NCI-H345 treated with DMSO at 0.1 percent for 48 hours (cell line): ENCODE measurements around the gene ZNF653.
"Not testable (repeated sequence)": the region's sequence is repeated elsewhere in the genome, so short reads cannot be mapped to it uniquely, and the experiment has no call there.

Experiments used
- DNase-seq: peaks from one replicate; lab custom pipeline; 2025; ENCODE audit not compliant: unreplicated experiment; lab: John Stamatoyannopoulos, UW

The ZNF653 gene

DNA sequence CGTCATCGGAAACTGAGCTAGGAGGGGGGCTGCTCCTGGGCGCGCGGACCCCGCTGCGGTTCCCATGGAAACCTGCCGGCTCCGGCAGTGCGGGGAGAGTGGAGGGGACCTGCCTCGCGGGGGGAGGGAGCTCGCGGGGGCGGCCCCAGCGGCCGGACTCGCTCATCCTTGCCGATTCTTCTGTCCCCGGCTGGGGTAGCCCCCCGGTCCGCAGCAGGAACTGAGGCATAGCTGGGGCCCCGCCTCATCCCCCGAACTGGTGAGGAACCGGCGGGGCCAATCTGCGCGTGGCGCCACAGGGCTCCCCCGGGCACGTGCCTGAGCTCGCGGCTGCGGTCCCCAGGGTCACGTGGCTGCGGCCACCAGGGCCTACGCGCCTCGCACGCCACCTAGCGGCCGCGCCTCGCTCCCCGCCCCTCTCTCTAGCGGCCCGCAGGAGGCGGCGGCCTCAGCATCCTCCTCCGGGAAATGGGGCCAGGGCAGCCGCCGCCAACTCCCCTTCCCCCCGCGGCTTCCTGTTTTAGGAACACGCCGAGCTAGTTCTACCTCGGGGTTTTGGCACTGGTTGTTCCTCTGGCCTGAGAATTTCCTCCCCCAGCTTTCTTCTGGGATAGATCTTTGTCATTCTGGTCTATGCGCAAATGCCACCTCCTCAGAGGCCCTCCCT is 23.1 kb downstream of the ZNF653 start:
- DNase-seq, result peak; percentile 30

DNA sequence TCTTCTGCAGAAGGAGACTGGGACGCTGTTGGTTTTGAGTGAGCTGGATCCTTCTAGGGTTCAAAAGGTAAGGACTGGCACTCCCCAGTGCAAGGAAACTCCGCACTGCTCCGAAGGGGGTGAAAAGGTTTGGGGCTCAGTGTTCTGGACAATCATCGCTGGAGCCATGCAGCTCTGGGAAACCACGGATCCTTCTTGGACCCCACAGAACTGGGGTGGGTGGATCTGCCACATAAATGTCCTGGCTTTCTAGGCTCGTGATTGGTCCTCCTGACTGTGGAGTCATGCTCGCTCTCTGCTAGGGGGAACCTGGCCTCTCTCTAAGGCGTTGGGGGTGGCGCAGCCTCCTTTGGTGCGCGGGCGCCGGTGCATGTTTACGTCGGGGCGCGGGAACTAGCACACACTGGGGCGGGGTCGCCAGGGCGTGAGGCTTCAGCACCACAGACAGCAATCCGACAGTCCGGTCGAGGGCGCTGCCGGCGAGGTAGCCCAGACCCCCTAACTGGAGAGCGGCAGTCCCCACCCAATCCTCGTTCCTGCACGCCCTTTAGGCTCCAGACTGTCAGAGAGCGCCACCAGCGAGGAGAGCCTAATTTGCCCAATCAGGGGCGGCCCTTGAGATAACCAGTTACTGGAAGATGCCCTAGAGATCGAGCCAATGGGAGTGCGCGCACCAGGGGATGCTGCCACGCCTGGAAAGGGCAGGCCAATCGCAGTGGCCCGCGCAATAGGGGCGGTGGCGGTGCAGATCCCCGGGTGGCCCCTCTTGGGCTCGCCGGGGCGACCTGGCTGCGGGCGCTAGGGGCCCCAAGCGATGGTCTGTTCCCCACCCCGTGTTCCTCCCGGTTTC is 23.9 kb downstream of the ZNF653 start:
- DNase-seq, result peak; percentile 63

DNA sequence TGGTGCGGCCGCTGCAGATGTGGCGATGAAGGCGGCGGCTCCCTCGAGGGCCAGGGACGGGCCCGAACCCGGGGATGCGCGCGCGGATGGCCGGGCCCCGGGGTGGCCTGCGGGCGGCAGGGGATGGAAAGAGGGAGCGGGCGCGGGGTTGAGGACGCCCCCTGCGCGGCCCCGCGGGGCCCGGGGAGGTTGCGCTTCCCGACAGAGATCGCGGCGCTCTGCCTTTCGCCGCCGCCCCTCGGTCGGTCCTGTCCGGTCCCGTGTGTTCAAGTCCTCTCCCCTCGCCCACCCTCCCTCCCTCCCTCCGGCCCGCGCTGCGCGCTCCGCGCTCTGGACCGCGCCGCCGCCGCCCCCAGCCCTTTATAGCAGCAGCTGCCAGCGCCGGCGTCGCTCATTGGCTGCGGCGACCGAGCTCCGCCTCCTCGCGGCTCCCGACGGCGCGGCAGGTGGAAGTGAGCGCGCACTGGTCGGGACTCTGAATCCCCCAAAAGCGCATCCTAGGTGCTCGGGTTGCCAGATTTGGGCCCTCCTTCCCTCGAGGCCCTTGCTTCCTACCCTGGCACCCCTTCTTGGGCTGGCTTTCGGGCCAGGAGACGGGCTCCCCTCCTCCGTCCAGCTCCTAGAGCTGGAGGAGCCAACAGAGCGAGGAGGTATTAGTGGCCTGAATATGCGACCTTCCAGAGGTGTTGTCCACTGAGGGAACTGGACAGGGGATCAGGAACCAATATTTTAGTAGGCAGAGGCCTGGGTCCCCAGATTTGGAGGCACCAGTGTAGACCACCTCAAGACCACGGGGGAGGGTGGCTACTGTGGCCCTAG is 24.7 kb downstream of the ZNF653 start, which contains the start of gene ELAVL3:
Gene ELAVL3 (minus strand): TSS at position 332 of the 819 bp plus-strand sequence. CDS start 438 bp downstream, outside the sequence.
- peak; percentile 13 for DNase-seq

DNA sequence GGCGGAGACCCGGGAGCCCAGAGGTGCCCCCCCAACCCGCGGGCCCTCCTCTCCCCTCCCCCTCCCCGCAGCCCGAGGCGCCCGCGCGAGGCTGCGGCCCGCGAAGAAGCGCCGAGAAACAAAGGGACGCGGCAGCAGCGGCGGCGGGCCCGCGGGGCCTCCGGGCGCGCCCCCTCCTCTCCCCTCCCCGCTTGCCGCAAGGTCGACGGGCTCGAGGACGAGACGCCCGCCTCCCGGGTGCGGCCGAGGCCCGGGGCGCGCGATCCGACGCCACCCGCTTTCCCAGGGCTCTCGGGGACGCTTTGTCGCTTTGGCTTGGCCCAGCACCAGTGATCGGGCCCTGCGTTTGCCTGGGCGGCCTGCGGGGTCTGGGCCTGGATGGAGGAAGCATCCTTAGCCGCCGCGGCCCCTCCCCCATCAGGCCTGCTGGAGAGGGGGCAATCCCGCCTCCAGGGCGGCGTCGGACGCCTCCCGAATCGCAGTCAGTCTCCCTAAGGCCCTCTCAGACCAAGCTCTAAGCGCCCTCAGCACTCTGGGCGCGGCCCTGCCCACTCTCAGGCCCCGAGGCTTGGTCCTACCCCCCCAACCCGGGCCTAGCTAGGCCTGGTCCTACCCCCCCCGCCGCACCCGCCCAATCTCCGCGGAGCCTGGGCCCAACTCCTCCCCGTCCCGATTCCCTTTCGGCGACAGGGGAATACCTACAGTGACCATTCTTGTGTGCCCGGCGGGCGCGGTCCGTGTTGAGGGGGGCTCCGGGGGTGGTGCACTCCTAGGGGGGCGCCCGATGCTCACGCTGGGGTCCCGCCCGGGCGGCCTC is 25.5 kb downstream of the ZNF653 start:
- DNase-seq, result no peak

DNA sequence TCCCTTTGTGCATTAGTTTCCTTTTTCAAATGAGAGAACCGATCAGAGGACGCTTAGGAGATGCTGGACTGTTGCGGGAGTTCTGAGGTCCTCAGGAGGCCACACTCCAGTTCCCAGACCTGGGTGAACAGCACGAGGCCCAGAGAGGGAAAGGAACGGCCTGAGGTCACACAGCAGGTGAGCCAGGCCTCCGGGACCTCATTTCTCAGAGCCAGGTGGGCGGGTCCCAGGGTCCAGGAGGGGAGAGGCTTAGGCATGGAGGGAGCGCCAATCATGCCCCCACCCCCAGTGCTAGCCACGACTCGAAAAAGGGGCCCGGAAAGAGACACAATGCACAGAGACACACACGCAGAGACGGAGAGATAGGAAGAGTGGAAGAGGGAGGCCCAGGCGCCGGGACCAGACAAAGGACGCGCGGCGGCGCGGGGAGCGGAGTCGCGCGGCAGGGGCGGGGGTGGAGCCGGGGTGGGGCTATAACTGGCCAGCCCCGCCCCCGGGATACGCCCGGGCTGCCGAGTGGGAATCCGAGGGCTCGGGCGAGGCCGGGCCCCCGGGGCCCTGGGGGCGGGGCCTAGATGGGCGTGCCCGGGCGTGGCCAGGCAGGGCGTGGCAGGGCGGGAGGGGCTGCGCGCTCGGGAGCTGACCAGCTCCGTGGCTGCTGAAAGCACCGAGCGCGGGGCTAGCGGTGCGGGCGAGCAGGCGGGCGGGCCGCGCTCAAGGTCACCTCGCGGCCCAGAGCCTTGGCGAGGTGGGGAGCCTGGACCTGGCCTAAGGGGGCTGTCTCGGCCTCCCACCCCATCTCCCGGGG is 26.3 kb downstream of the ZNF653 start:
- no peak for DNase-seq

DNA sequence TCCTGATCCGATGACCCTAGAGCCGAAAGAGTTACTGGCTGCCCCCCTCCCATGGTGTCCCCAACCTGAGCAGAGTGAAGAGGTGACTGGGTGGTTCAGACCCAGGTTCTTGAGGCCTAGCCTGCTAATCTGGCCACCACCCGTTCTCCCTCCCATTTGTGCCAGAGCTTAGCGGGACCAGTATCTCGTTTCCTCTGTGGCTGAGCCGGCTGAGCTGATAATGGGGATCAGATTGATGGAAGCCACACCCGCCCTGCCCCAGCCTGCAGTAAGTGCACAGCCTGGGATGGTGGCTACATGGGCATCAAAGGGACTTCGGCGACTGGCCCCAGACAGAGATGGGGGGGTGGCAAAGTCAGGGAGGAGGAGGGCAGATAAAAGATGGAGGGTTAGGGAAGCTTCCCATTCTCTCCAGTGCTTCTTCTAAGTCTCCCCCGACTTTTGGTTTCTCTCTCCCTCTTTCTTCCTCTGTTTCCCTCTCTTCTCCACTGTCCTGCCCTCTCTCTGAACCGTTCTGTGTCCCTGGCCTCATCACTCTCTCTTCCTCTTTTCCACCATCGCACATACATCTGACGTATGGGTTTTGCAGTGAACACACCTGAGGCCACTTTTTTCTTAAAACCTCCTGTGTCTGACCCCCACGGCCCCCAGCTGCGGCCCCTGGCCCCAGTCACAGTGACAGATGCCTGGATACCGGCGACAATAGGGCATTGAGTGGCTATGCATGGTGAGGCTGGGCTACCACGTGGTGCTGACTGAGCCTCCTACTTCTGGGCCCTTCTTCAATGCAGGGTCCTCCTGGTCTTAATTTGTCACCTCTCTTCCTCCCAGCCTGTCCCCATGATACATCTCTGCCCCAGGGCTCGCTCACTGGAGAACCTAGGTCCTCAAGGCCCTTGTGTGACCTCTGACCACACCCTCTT is 27.2 kb downstream of the ZNF653 start:
- no peak for DNase-seq

DNA sequence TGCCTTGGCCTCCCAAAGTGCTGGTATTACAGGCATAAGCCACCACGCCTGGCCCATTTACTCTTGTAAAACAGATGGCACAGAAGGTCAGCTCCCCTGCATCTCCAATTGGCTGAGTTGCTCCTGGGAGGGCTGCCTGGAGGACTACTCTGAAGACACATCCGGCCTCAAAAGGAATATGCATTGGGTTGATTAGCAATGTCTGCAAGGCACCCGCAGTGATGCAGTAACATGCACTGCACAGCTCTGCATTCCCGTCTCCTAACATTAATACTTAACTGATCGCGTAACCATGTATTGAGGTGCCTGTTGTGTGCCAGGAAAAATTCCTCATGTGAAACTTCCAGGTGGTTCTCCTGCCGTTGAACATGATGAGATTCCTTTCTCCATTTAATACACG is 29.8 kb downstream of the ZNF653 start:
- DNase-seq, result no peak

DNA sequence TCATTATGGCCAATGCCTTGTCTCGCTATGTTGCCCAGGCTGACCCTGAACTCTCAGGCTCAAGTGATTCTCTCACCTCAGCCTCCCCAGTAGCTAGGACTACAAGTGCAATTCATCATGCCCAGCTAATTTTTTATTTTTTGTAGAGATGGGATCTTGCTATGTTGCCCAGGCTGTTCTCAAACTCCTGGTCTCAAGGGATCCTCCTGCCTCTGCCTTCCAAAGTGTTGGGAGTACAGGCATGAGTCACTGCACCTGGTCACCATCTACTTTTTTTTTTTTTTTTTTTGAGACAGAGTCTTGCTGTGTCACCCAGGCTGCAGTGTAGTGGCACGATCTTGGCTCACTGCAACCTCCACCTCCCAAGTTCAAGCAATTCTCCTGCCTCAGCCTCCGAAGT is 30.3 kb downstream of the ZNF653 start:
- not testable (repeated sequence) for DNase-seq

DNA sequence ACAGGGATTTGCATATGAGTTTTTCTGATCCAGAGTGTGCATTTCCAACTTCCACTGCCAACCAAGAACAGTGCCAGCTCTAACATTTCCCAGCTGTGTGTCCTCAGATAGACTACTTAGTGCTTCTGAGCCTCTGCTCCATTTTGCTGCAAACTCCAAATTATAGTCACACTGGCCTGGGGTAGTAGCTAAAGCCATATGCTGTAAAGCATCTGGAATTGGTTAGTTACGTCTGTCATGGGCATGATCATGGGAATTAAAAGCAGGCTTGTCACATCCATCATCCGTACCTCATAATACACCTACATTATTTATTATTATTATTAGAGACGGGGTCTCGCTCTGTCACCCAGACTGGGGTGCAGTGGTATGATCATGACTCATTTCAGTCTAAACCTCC is 31.9 kb downstream of the ZNF653 start:
- no peak for DNase-seq

DNA sequence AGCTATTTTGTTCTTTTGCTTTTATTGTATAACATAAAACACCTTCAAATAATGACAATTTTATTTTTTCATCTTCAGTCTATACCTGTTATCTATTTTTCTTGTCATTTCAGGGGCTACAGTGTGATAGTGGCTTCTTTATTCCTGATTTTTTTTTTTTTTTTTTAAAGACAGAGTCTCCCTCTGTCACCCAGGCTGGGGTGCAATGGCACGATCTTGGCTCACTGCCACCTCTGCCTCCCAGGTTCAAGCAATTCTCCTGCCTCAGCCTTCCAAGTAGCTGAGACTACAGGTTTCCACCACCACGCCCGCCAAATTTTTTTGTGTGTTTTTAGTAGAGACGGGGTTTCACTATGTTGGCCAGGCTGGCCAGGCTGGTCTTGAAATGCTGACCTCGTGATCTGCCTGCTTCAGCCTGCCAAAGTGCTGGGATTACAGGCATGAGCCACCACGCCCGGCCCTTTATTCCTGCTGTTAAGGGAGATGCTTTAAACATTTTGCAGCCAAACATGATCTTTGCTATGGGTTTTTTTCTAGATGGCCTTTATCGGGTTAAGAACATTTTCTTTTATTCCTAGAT is 37.3 kb downstream of the ZNF653 start:
- DNase-seq, result not testable (repeated sequence)

DNA sequence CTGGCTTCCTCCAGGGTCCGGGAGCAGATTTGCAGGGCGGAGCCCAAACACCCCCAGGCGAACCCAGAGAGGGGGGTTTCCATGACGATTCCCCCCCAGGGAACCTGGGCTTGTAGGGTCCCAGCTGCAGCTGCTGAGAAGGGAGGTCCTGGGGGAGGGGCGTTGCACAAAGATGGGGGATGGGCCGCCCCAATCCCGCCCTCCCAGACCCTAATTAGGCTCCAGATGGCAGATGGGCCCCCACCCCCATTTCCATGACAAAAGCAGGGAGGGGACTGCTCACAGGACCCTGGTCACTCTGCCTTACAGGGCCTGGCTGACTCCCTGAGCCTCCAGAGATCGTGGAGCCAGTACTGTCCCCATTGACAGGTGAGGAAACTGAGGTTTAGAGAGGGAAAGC is 40.0 kb downstream of the ZNF653 start:
- no peak for DNase-seq

DNA sequence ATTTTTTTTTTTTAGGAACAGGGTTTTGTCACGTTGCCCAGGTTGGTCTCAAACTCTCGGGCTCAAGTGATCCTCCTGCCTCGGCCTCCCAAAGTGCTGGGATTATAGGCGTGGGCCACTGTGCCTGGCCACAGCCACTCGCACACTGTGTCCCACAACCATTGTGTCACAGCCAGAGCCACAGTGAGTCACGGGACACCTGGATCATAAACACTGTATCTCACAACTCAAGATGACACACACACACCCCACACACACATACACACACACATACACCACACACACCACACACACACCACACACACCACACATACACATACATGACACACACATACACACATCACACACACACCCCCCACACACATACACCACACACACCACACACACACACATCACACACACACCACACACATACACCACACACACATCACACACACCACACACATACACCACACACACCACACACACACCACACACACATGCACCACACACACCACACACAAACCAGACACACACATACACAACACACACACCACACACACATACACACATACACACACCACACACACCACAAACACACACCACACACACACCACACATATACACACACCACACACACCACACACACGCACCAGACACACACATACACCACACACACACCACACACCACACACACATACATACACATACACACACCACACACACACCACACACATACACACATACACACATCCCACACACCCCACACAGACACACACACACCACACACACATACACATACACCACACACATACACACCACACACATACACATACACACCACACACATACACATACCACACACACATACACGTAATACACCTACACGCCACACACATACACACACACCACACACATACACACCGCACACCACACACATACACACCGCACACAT is 41.0 kb downstream of the ZNF653 start:
- no peak for DNase-seq

DNA sequence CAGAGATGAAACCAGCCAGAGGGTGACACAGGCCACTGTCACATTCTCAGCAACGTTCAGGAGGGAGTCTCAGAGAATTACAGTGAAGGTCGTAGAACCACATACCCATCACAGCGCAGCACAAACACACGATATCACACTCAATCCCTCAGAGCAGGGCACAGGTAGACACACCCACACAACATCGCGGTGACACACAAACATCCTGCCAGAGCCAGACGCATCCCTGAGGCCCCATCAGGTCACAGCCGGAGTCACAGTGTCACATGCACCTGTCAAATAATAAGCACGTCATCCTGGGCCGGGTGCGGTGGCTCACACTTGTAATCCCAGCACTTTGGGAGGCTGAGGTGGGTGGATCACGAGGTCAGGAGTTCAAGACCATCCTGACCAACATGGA is 42.2 kb downstream of the ZNF653 start:
- no peak for DNase-seq

DNA sequence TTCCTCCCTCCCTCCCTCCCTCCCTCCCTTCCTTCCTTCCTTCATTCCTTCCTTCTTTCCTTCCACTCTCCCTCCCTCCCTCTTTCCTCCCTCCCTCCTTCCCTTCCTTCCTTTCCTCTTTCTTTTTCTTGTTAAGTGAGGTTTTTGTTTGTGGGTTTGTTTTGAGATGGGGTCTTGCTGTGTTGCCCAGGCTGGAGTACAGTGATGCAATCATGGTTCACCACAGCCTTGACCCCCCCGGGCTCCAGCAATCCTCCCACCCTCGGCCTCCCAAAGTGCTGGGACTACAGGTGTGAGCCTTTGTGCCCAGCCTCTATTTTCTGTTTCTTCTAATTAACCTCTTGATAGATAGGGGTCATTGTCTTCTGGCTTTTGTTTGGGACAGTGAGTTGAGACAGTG is 44.2 kb downstream of the ZNF653 start:
- no peak for DNase-seq

DNA sequence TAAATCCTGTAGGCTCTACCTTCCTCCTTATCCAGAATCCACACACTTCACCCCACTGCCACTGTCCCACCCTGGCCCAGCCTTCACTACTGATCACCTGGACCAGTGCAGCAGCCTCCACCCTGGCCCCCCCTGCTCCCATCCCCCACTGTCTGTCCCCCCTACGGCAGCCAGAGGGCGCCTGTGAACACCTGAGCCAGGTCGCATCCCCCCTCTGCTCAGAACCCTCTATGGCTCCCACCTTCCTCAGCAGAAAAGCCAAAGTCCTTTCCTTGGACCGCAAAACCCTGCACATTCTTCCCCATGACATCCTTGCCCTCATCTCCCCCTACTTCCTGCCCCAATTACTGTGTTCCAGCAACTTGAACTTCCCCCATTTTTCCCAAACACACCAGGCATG is 45.4 kb downstream of the ZNF653 start:
- no peak for DNase-seq

DNA sequence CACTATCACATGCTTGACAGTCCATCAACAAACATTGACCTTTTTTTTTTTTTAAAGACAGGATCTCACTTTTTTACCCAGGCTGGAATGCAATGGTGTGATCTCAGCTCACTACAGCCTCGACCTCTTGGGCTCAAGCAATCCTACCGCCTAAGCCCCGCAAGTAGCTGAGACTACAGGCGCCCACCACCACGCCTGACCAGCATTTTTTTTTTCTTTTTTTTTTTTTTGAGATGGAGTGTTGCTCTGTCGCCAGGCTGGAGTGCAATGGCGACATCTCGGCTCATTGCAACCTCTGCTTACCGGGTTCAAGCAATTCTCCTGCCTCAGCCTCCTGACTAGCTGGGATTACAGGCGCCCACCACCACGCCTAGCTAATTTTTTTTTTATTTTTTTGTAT is 46.7 kb downstream of the ZNF653 start:
- not testable (repeated sequence) for DNase-seq

DNA sequence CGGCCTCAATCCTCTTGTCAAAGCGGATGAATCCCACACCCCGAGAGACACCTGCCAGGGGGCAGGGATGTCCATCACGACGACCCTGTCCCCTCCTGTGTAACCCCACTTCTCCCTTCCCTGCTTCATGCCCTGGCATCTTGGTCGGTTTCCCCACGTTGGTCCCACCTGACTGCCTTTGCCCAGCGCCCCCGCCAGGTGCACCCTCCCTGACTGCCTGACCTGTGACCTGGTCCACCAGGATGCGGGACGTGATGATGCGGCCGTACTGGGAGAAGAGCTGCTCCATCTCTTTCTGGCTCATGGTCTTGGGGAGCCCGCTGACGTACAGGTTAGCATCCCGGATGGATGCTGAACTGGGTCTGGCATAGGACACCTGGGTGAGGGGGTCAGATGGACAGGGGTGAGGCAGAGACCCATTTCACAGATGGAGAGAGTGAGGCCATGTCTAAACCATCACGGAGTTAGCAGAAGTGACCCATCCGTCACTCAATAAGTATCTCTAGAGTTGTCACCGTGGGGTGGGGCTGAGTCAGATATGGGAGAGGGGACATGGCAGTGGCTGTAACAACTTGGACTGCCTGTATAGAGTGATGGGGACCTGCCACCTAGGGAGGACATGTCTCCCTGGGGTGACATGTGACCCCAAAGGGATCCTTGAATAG is 47.3 kb downstream of the ZNF653 start:
- no peak for DNase-seq
